DLD1 (cell line): ENCODE results near the gene TSPAN9.

Experiments
- in situ Hi-C: cut with HindIII; loops from 2 replicates; pipeline ENCODE4 v1.10.0; 2017; ENCODE audit warnings: low sequenced_read_pairs

TSPAN9 gene

GRCh38 chr12:3218228-3219171, 141.3 kb downstream of the TSPAN9 start:
- in situ Hi-C loops: no loop called here

- in situ Hi-C loops: no loop called here
Observed at GRCh38 chr12:3219233-3219632, 142.1 kb downstream of the TSPAN9 start.

- in situ Hi-C loops: no loop called here
Observed at GRCh38 chr12:3220382-3221321, 143.5 kb downstream of the TSPAN9 start.

GRCh38 chr12:3222306-3222705, 145.1 kb downstream of the TSPAN9 start:
- in situ Hi-C loops: no loop called here

- in situ Hi-C loops: no loop called here
Observed at GRCh38 chr12:3222979-3223378, 145.8 kb downstream of the TSPAN9 start.

- in situ Hi-C loops: no loop called here
Observed at GRCh38 chr12:3223601-3224529, 146.7 kb downstream of the TSPAN9 start.

- in situ Hi-C loops: no loop called here
Observed at GRCh38 chr12:3224530-3224903, 147.3 kb downstream of the TSPAN9 start.

- in situ Hi-C loops: no loop called here
Observed at GRCh38 chr12:3225154-3225795, 148.1 kb downstream of the TSPAN9 start.

GRCh38 chr12:3225796-3226180, 148.6 kb downstream of the TSPAN9 start:
- in situ Hi-C loops: no loop called here

GRCh38 chr12:3226264-3226663, 149.1 kb downstream of the TSPAN9 start:
- in situ Hi-C loops: no loop called here

GRCh38 chr12:3227076-3227975, 150.1 kb downstream of the TSPAN9 start:
- in situ Hi-C loops: no loop called here

GRCh38 chr12:3228552-3228951, 151.4 kb downstream of the TSPAN9 start:
- in situ Hi-C loops: no loop called here

- in situ Hi-C loops: no loop called here
Observed at GRCh38 chr12:3229577-3229976, 152.4 kb downstream of the TSPAN9 start.

GRCh38 chr12:3230758-3231375, 153.7 kb downstream of the TSPAN9 start:
- in situ Hi-C loops: no loop called here

GRCh38 chr12:3231399-3231876, 154.3 kb downstream of the TSPAN9 start:
- in situ Hi-C loops: no loop called here

GRCh38 chr12:3233797-3234196, 156.6 kb downstream of the TSPAN9 start:
- in situ Hi-C loops: no loop called here

- in situ Hi-C loops: no loop called here
Observed at GRCh38 chr12:3236345-3237187, 159.4 kb downstream of the TSPAN9 start.

GRCh38 chr12:3238196-3238595, 161.0 kb downstream of the TSPAN9 start:
- in situ Hi-C loops: no loop called here
